Suprapubic skin (tissue), 4 donors: ENCODE data around the gene RPS6KA5.

ENCODE experiments used
- POLR2A ChIP-seq, 2 donors: fragments of 450-650 bp; IDR thresholded peaks; one replicate each; pipeline ENCODE4 v1.6.1; 2017; ENCODE audit warnings: antibody characterized with exemption in 2 of 2, mild to moderate bottlenecking in 2 of 2, moderate library complexity in 2 of 2
- POLR2AphosphoS5 ChIP-seq, 3 donors: sonication (generic); formaldehyde crosslinking; IDR thresholded peaks; one replicate each; pipeline ENCODE4 v1.6.1; 2017; ENCODE audit warnings: antibody characterized with exemption in 3 of 3
- TF ChIP-seq, protein P1 (sequence below), 2 donors: fragments of 200-600 bp in 1 of 2; fragments of 450-650 bp in 1 of 2; sonication (generic) in 1 of 2; IDR thresholded peaks; one replicate each; pipeline ENCODE4 v1.5.1; 2016 to 2019; ENCODE audit warnings: antibody characterized with exemption in 2 of 2, mild to moderate bottlenecking in 1 of 2, moderate library complexity in 1 of 2

DNA sequence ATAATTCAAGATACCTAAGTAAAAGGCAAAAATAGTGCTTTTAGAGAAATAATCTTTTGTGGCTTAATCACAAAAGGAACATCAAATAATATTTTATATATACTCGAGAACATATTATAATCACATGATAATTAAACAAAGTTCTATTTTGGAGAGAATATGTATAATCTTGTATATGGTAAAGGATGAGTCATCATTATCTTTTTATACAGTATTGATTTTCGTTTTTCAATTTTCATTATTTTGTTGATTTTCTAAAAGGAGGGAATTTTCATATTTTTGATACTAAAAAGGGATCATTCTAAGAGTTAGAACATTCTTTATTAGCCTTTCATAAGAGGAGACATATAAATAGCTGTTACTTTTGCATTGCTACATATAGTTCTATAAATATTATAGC lies 166.9 kb downstream of the RPS6KA5 start:
- TF ChIP-seq, protein P1, sequence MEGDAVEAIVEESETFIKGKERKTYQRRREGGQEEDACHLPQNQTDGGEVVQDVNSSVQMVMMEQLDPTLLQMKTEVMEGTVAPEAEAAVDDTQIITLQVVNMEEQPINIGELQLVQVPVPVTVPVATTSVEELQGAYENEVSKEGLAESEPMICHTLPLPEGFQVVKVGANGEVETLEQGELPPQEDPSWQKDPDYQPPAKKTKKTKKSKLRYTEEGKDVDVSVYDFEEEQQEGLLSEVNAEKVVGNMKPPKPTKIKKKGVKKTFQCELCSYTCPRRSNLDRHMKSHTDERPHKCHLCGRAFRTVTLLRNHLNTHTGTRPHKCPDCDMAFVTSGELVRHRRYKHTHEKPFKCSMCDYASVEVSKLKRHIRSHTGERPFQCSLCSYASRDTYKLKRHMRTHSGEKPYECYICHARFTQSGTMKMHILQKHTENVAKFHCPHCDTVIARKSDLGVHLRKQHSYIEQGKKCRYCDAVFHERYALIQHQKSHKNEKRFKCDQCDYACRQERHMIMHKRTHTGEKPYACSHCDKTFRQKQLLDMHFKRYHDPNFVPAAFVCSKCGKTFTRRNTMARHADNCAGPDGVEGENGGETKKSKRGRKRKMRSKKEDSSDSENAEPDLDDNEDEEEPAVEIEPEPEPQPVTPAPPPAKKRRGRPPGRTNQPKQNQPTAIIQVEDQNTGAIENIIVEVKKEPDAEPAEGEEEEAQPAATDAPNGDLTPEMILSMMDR (IDR thresholded peaks at IDR 0.05) = no peak
- TF ChIP-seq POLR2AphosphoS5 (IDR thresholded peaks at IDR 0.05) (no peak), POLR2A (IDR thresholded peaks at IDR 0.05) (no peak)
